Left lobe of liver (tissue), 2 donors: ENCODE results near the gene FBXO27. TPM values are rescaled to one million over a fixed set of nuclear protein-coding genes. Genes with fewer than 3 reads are reported as not detected.
"Not testable (repeated sequence)": the region's sequence is repeated elsewhere in the genome, so short reads cannot be mapped to it uniquely, and the experiment has no call there.

Experiments used
- ATAC-seq: fragments of 200-7000 bp; cut with Tn5 transposase; one replicate; pipeline ENCODE4 v1.9.1; 2020; ENCODE audit warnings: mild to moderate bottlenecking, moderate library complexity
- DNase-seq: peaks from one replicate; pipeline ENCODE4 v3.0.0-alpha.2; 2020; ENCODE audit warnings: low spot score
- total RNA-seq: library from RNA; stranded (reverse); gene quantifications from one replicate; pipeline ENCODE4 v1.2.1, GENCODE V29; 2021
- donor health status: DM: no; HTN: no; CAD: no; lungs with moderate emphysema.
- donor health status: DM: no; HTN: yes; CAD: no.

FBXO27 gene
- total RNA-seq, 1 donor from 2014 or later: 15.9 TPM

GRCh38 chr19:39045506-39045905, 13.2 kb upstream of the FBXO27 start:
- DNase-seq (no peak), ATAC-seq (no peak)

- DNase-seq (peak; percentile 70), ATAC-seq (peak; percentile 97)
These were observed 5.7 kb upstream of the FBXO27 start for GRCh38 chr19:39038098-39038497.

GRCh38 chr19:39037194-39037593, 4.8 kb upstream of the FBXO27 start:
- DNase-seq (no peak), ATAC-seq (no peak)

- ATAC-seq: no peak
- DNase-seq: no peak
These were observed 4.2 kb upstream of the FBXO27 start for GRCh38 chr19:39036581-39036980.

GRCh38 chr19:39031368-39032062, 834 bp downstream of the FBXO27 start:
- ATAC-seq (peak; percentile 88), DNase-seq (peak; percentile 99)

- DNase-seq (no peak), ATAC-seq (no peak)
These were observed 1.4 kb downstream of the FBXO27 start for GRCh38 chr19:39030854-39031367.

GRCh38 chr19:39024875-39025641, 7.3 kb downstream of the FBXO27 start:
- DNase-seq: no peak
- ATAC-seq: no peak

- DNase-seq (no peak), ATAC-seq (no peak)
These were observed 11.3 kb downstream of the FBXO27 start for GRCh38 chr19:39021063-39021462.

GRCh38 chr19:39017646-39018045, 14.7 kb downstream of the FBXO27 start:
- ATAC-seq (no peak), DNase-seq (no peak)

GRCh38 chr19:39017026-39017425, 15.3 kb downstream of the FBXO27 start:
- ATAC-seq (no peak), DNase-seq (no peak)

GRCh38 chr19:39014037-39014436, 18.3 kb downstream of the FBXO27 start:
- ATAC-seq: no peak
- no peak for DNase-seq

- DNase-seq (no peak), ATAC-seq (no peak)
These were observed 23.3 kb downstream of the FBXO27 start for GRCh38 chr19:39009001-39009400.

- ATAC-seq (no peak), DNase-seq (no peak)
These were observed 24.2 kb downstream of the FBXO27 start for GRCh38 chr19:39008137-39008536.

- DNase-seq (no peak), ATAC-seq (no peak)
These were observed 25.3 kb downstream of the FBXO27 start for GRCh38 chr19:39007096-39007495.

- no peak for DNase-seq
- no peak for ATAC-seq
These were observed 27.9 kb downstream of the FBXO27 start for GRCh38 chr19:39004403-39004802.

- no peak for ATAC-seq
These were observed 28.6 kb downstream of the FBXO27 start for GRCh38 chr19:39003796-39004195.

GRCh38 chr19:39003188-39003587, 29.2 kb downstream of the FBXO27 start:
- no peak for DNase-seq
- no peak for ATAC-seq

More at GRCh38 chr19:39003796-39004195, 28.6 kb downstream of the FBXO27 start:
- no peak for DNase-seq

- DNase-seq (no peak), ATAC-seq (no peak)
These were observed 31.3 kb downstream of the FBXO27 start for GRCh38 chr19:39001041-39001440.

- not testable (repeated sequence) for DNase-seq, ATAC-seq
These were observed 34.8 kb downstream of the FBXO27 start for GRCh38 chr19:38997576-38997975.

GRCh38 chr19:38993271-38993670, 39.1 kb downstream of the FBXO27 start:
- ATAC-seq (no peak), DNase-seq (no peak)

GRCh38 chr19:38990949-38991697, 41.2 kb downstream of the FBXO27 start:
- no peak for DNase-seq

More at GRCh38 chr19:38990949-38991697, 41.2 kb downstream of the FBXO27 start:
- peak; percentile 18 for ATAC-seq
